Putamen (tissue), 1 donor: ENCODE data around the gene TNS3.

Experiments
- DNase-seq: peaks from one replicate; pipeline ENCODE4 v3.0.0-alpha.2; 2016; ENCODE audit warnings: low spot score

The TNS3 gene

GRCh38 chr7:47384755-47385535 lies 197.0 kb downstream of the TNS3 start:
- DNase-seq = no peak

- DNase-seq = no peak
Measured at GRCh38 chr7:47383696-47384445, 198.0 kb downstream of the TNS3 start.

DNA sequence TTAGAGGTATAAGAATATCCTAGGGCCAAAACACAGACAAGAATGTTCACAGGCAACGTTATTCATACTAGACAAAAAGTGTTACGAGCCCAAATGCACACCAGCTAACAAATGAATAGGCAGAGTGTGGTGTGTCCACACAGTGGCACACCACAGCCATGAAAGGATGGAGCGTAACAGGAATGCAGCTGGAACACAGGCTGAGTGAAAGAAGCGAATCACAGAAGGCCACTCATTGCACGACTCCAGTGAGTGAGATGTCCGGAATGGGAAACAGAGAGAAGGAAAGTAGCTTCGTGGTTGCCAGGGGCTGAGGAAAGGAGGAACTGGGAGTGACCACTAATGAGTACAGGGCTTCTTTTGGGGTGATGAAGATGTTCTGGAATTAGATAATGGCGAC lies 198.8 kb downstream of the TNS3 start:
- DNase-seq = no peak

- DNase-seq = no peak
Measured at GRCh38 chr7:47382200-47382599, 199.7 kb downstream of the TNS3 start.

DNA sequence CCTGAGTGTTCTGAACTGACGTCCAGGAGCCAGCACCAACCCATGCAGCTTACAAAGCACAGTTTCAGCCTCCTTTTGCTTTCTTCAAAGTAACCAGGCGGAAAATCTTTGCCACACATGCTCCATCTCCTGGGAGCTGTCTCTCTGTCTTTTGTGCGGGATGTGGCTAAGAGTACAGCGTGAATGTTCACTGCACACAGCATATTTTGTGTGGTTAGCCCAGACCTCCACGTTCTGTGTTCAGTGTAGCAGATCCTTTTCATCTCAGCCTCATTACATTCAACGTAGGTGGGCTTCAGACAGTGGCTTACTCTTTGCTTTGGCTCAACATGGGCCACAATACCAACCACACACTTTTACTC lies 200.8 kb downstream of the TNS3 start:
- DNase-seq = no peak

DNA sequence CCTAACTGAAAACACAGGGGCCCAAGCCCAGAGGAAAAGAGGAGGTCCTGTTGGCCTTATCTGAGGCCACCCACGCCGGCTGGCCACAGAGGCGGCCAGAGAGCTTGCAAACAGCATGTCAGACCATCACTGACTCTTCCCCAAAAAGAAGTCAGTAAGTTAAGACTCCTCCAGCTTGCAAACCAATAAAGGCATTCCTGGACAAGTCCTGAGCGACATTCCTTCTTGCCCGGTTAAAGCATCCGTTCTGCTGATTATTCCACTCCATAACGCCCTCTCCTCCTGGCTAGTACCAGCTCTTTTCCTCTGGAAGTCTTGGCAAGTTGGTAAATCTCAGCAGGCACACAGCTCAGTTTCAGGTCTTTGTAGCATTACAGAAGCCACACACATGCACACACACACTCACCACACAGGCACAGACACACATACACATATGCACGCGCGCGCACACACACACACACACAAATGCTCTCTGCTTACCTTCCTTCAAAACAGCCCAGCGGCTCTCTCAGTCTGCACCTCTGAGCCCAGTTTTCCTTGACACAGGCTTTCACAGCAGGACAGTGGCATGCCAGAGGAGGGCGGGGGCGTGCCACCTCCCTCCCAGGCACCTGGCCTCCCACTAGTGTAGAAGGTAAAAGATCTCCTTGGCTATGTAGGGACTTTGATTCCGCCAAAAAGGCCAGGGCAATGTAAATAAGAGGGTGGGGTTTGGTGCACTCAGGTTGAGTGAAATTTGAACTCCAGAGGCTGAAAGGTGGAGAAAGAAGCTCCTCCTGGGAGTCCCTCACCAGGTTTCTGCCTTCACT lies 201.4 kb downstream of the TNS3 start:
- no peak for DNase-seq

- DNase-seq = no peak
Measured at GRCh38 chr7:47379629-47380324, 202.1 kb downstream of the TNS3 start.

DNA sequence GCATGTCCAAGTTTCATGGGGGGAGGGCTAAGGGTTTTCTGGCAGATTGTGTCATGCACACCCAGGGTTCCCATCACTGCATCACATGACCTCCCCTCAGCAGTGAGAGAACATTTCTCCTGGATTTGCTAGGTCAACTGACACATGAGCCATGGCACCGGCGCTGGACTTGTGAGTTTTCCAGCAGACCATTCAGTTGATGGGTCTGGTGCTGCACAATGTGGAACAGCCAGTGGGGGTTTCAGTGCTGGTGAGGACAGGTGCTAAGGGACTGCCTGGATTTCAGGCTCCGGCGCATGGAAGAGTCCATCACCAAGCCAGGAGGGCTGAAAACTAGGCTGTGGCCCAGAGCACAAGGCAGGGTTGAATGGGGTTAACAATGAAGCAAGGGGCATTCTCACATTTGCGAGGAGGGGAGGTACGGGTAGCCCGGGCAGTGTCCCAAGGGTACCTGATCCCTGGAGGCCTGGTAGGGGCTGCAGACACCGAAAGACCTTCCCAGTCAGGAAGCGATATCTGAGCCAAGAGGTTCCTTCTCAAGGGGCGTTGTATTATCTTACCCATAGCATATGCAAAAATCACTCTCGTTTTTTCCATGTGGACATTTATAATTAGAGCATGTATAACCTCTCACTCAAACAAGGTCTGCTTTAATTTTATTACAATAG lies 203.0 kb downstream of the TNS3 start:
- DNase-seq = no peak

- no peak for DNase-seq
Measured at GRCh38 chr7:47377741-47378140, 204.2 kb downstream of the TNS3 start.

GRCh38 chr7:47376991-47377616 lies 204.8 kb downstream of the TNS3 start:
- no peak for DNase-seq

- no peak for DNase-seq
Measured at GRCh38 chr7:47375121-47375938, 206.6 kb downstream of the TNS3 start.

DNA sequence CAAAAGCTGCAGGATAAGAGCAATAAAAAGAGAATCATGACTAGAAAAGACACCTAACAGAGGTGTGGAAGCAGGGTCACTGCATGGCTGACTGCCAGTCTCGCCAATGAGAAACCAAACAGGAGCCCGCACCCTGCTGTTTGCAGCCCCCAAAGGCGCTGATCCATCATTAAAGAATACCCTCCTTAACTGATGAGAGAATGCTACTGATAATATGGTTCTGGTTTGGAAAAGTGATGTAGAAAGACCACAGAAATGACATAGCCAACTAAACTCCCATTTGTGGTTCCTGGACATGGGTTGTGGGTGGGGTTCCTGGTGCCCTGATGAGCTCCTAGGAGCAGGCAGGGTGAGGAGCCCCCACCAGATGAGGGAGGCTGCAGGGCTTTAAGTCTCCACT lies 207.4 kb downstream of the TNS3 start:
- DNase-seq = no peak

DNA sequence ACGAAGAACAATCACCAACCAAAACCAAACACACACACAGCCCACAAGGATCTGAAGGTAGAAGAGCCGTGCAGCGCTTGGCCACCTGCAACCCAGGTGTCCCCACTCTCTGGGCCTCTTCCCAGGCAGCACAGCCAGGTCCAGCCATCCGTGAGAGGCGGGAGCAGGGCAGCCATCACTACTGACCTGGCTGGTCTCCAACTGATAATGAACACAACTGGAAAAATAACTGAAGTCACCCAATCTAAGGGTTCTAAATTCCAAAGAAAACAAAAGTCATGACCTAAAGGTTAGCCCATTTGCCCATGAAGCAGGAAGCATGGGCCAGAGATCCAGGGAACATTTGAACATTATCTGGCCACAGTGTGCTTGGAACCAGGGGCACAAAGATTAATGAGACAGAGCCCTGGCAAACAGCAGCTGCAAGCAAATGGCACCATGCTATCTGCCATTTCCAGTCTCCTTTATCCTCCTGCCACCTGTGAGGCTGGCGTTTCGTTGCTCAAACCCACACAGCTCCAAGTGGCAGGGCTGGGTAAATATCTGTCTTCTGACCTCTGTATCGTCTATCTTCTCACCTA lies 207.9 kb downstream of the TNS3 start:
- no peak for DNase-seq

GRCh38 chr7:47371733-47372368 lies 210.1 kb downstream of the TNS3 start:
- DNase-seq = no peak

GRCh38 chr7:47371317-47371716 lies 210.6 kb downstream of the TNS3 start:
- no peak for DNase-seq

GRCh38 chr7:47370461-47371042 lies 211.4 kb downstream of the TNS3 start:
- DNase-seq = no peak

DNA sequence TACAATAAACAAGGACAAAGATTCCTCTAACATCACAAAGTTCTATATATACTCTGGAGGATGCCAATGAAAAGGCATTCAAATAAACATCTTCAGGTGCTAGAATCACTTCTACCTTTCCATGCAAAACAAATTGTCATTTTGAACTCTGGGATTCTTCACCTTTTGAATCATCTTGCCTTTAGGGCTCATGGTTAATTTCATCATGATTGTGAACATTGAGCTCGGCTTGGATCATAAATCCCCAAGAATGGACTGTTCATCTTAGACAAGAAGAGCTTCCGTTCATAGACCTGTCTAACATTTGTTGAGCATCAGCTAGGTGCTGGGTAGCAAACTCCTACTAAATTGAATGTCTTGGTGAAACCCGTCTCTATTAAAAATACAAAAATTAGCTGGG lies 212.2 kb downstream of the TNS3 start:
- no peak for DNase-seq

- no peak for DNase-seq
Measured at GRCh38 chr7:47368190-47368812, 213.6 kb downstream of the TNS3 start.

DNA sequence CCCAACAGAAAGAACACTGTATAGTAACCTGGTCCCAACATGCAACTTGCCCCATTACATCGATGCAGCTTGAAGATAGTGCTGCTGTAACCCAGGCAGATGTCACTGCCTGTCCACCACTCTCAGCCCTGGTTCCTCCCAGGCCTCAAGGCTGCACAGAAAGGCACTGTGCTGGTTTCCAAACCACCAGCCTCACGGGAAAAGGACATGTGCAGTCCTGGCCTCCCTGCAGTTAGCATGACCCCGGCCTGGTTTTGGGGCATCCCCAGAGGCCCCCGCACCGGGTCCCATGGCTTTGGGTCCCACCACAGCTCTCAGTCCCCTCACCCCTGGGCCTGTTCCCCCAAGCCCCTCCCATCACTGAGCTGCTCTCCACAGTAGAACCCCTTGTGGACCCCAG lies 214.5 kb downstream of the TNS3 start:
- DNase-seq = no peak
